ENCODE data around the gene CHRM5. TPM values are rescaled to one million over a fixed set of nuclear protein-coding genes. Genes with fewer than 3 reads are reported as not detected.

Gene CHRM5, protein sequence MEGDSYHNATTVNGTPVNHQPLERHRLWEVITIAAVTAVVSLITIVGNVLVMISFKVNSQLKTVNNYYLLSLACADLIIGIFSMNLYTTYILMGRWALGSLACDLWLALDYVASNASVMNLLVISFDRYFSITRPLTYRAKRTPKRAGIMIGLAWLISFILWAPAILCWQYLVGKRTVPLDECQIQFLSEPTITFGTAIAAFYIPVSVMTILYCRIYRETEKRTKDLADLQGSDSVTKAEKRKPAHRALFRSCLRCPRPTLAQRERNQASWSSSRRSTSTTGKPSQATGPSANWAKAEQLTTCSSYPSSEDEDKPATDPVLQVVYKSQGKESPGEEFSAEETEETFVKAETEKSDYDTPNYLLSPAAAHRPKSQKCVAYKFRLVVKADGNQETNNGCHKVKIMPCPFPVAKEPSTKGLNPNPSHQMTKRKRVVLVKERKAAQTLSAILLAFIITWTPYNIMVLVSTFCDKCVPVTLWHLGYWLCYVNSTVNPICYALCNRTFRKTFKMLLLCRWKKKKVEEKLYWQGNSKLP
- 0.47 TPM for total RNA-seq

DNA sequence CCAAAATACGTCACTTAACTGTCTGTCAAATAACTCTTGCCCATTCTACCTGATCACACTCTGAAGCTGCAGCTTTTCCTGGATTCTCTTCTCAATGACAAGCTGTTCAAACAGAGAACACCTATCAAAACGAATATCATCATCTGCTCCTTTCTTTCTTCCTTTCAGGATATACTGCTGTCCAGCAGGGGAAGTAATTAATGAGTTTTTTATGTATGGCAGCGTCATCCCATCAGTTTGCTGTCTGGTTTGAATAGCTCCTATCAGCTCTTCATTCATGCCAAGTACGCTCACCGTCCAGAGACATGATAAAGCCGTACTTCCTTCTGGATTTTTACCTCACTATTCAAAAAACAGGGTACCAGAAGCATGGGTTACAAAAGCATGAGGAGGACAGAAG lies at the start of gene CHRM5:
Gene CHRM5, plus strand, starts transcription at position 274 of the 400 bp plus-strand sequence. CDS start 94,221 bp downstream, outside the sequence.
- DNase-seq, result no peak

DNA sequence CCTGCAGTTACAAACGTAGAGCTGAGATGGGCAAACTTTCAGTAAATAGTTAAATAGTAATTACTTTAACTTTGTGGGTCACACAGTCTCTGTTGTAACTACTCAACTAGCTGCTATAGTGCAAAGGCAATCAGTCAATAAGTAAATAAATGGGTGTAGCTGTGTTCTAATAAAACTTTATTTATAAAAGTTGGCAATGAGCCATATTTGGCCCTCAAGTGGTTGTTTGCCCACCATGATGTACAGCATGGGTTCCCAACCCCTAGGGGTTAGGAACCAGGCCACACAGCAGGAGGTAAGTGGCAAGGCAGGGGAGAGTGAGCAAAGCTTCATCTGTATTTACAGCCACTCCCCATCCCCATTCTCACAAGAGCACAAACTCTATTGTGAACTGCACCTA lies 44.9 kb upstream of the CHRM5 start:
- DNase-seq, result no peak

DNA sequence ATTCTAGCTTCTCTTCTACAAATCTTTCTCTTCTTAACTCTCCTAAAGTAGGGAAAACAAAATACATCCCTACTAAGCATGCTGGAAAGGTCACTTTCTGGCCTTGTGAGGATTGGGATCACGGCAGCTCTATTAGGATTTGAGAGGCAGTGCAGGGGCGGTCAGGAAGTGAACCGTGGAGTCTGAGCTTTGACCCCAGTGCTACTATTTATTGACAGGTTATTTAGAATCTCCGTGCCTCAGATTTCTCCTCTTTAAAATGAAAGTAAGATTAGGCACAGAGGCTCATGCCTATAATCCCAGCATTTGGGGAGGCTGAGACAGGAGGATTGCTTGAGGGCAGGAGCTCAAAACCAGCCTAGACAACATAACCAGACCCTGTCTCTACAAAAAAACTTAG lies 42.0 kb upstream of the CHRM5 start:
- DNase-seq, result no peak

DNA sequence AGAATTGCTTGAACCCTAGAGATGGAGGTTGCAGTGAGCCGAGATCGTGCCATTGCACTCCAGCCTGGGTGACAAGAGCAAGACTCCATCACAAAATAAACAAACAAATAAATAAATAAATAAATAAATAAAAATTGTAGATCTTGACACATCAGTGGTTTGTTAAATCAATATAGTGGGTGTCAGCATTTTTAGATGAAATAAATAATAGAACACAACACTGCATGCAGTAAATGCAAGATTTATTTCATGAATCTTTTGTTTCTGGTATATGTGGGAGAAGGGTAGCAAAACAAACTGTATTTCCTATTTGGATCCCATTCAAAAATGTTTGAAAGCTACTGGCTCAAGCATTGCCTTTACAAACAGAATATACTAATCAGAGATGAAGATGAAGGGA lies 35.6 kb upstream of the CHRM5 start:
- no peak for DNase-seq

DNA sequence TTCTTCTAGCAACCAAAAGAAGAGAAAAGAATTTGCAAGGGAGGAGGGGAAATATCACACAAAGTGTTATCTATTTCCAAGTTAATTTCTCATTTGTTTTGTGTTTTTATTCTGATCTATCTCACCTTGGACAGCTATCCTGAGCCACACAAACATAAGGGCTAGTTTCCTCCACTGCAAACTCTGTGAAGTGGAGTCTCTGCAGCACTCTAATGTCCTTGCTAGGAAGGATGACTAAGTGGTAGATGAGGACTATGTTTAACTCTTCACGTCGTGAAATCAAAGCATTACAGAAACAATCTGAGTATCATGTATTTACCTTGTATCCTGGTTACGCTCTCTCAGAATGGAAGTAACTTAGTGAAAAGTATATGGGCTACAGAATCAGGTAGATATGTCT lies 33.9 kb upstream of the CHRM5 start:
- no peak for DNase-seq

DNA sequence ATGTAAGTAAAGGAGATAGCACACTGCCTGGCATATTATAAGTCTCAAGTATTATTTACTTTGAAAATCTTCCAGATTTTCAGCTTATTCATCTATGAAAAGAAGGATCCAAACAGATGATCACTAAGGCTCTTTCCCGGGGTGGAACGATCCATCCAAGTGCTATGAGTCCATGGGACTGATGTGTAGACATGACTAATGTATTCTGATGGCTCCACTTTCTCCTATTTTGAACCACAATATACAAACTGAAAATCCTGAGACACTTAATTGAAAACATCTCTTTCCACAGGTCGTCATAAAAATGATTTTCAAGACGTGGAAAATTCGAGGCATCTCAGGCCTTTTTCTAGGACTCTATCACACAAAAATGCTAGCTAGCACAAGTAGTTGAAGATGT lies 33.4 kb upstream of the CHRM5 start:
- no peak for DNase-seq

DNA sequence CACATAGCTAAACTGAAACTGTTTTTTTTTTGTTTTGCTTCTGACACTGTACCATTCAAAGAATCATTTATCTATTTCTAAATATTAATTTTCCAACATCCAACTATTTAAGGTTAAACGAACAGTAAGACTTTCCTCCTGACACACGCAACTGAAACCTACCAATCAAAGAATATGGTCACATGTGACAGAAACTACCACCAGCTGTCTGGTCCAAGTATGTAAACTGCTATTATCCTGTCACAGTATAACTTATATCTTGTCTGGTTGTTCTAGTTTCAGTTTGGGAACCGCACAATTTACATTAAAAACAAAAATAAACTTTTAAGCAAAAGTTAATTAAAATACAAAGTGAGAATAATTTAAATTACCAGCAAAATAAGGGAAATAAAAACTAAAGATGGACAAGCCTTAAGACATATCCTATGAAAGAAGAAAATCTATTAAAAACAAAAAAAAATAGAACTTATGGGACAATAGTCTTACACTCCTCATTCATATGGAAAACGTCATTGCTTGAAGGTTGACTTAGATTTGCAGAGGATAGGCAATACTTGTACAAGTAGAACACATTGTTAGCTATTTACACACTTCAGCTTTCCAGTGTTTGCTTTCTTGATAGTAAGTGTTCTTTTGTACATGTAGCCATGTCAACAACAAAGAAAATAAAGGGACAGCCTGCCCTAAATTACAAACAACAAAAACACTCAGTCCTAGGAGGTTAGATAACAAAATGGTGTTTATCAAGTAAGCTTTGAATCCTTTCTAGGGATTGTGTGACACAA lies 26.8 kb upstream of the CHRM5 start:
- no peak for DNase-seq

DNA sequence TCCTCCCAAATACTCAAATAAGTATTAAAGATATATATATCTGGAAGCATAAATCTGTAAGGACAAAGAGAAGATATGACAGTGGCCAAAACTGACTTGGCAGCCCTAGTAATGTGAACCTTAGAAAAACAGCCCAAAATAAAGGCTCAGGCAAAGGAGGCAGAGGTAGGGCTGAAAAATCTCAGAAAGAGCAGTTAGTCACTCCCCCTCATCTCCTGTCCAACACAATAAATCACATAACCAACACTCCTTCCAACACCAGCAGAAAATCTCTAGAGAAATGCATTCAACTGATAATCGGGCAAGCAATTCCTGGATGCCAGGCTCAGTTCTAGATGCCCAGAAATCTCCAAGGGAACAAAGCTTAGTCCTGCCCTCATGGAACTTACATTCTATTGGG lies 22.1 kb upstream of the CHRM5 start:
- DNase-seq, result no peak

DNA sequence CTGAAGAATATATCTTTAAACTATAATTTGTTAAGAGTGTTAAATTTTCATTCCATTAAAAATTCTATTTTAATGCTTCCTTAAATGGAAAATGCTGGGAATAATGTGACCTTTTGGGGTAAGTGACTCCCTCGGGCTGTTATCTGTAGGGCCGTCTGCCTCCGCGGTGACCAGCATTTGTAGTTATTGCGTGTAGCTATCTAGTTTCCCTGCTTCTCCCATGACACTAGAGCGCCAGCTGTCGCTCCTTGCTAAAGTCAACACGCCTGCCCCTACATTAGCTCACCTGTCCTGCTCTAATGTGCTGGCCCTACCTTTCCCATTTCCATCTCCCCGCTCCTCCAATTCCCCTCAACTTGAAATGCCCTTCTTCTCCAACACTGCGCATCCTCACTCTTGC lies 12.4 kb upstream of the CHRM5 start:
- no peak for DNase-seq

DNA sequence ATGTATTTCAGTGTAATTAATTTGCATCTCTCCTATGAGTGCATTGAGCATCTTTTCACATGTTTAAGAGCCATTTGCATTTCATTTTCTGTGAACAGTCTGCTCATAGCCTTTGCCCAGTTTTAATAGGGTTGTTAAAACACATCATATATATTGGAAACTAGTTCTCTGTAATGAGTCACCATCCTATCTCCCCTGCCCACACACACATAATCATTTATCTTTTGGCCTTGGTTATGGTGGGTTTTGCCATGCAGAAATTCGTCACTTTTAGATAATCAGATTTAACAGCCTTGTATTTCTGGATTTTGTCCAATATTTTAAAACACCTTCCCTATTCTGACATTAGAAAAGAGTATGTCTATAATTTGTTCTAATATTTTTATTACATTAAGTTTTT lies 11.9 kb upstream of the CHRM5 start:
- no peak for DNase-seq

DNA sequence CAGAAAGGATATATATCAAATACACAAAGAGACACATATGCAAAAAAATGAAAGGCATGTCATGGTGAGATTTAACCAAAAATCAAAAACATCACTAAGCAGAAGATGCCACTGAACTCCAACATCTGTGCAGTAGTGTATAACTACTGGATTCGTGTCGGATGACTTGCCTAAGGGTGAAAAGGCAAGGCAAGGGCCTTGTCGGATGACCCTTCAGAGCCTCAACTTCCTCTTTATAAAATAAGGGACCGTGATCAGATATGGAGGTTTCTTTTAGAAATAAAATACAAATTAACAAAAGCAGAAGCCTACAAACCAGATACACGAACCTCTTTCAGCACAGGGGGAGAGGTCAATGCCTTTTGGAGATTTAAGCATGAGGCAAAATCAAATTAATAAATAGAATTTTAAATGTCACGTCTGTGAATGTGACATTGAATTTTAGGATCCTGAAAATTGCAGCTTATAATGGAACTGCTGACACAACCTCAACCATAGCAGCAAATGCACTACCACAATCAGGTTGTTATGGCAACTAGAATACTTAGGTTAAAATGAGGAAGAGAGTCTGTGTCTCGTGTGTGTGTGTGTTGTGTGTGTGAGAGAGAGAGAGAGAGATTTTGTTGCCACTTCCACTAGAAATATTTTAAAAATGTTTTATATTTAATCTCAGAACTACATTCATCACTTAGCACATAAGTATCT lies 8.3 kb upstream of the CHRM5 start:
- no peak for DNase-seq

DNA sequence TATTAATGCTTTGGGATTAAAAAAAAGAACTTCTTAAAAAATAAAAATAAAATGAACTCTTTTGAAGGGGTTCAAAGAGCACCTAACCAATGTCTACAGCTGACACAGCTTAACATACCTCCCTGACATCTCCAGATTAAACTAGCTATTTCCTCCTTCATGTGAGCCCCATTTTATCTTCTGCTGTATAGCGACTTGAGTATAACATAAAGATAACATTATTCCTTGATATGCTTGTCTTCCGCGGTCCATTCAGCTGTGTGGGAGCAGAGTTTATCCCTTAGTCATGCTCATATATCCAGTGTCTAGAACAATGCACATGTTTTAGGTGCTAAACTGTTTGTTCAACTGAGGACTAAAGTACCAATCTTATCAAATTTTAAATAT lies 7.8 kb upstream of the CHRM5 start:
- DNase-seq, result no peak

DNA sequence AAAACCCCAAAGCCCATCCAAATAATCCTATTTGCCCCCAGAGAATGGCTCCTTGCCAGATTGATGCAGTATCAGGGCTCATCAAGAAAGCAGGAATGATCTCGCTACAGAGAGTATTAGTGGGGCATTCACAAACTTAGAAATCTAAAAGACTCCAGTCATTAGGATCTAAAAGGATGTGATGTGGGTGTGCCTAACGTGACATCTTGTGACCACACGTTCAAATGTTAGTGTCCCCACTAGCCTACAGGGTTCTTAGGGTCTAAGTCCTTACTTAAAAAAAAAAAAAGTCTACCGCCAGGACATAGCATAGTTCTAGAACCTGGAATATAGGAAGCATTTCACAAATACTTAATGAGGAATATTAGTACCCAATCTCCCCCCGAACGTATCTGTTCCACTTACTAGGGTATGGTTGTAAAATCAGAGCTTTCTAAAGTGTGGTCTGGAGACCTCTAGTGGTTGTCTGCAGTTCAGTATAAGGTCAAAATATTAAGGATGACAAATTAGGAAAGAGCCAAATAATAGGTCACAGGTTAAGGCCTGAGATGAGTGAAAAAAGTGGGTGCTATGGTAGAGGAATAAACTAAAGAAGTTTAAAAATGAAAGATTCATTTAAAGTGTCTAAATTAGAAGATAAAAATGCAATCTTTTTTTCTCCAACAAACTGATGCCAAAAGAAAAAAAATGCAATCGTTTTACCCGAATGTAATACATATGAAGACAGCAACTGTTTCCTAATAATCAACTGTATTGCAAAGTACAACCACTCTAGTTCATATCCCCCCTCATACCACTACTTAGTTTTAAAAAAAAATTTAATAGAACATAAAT lies 4.2 kb upstream of the CHRM5 start:
- DNase-seq, result no peak

DNA sequence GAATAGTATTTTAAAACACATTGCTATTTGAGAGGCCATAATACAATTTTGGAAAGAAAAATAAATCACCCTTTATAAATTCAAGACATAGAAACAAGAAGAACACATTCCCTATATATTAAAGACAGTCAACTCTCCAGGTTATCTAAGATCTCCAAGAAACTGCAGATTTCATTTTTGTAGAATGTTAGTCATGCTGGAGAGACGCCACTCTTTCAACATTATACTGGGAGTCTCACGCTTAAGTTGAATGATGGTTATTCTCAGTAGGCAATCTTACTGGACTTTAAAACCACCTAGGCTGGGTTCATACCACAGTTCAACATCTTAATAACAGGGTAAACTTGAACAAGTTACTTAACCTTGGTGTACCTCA lies 3.6 kb upstream of the CHRM5 start:
- DNase-seq, result no peak

DNA sequence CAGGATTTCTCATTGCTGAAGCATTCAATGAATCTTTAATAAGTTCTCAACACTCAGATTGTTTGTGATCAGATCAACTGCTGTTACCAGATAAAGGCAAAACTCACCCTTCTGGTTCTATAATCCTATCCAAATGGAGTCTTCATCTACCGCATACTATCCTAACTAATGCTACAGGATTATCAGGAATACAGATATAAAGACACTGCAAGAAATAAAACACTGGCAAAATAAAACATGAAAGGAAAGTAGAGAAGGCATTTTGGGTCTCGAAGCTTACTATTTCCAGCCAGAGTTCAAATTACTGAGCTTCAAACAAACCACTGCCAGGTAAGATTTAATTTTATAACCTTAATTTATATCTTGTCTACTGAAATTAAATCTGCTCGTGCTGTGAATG lies 524 bp downstream of the CHRM5 start:
- no peak for DNase-seq

DNA sequence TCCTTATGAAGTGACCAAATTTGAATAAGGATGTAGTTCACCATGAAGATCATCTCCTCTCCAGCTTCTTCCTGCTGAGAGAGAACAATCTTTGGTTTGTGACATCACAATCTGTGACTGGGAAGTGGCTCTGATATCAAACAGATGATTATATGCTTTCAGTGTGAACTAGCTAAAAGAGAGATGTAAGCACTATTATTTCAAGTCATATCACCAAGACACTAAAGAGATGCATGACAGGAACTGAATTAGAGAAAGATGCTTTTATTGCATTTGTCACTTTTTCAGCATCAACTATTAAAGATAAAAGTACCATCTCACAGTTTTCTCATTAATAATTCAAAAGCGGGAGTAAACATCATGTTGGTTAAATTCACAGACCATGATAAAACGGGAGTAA lies 3.5 kb downstream of the CHRM5 start:
- no peak for DNase-seq

DNA sequence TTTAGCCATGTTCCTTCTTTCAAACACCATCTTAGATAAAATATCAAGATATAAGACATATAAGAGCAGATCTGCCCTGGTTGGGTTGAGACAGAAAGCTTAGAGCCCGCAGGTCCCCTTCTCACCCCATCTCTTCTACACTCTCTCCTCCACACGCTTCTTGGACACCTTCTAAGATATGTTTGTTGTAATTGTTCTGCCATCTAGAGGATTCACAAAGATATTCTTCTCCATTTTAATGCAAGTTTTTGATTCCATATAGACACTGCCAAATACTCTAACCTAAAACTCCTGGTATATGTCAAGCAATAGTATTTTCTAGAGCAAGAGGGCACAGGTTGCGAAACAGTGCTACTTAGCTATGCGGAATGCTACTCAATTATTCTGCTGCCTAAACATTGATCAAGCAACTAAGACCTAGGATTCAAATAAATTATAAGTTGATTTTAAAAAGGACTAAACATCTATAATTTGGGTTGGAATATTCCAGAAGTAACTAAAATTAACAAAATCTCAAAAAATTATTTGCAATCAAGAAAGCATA lies 6.8 kb downstream of the CHRM5 start:
- no peak for DNase-seq

DNA sequence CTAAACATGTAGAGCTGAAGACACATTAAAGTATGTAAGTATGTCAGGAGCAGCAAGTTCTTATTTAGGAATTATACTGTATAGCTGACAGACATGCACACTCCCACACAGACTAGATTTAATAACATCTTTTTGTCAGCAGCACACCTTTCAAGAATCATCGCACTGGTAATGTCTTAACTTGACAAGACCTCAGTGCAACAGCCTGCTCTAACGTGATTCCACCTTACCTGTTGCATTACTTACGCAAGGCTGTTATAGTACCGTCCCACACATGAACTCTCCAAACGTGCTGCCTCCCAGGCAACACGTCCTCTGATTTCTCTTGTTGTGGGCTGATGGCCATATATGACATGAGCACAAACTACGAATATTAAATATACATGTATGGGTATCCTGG lies 11.9 kb downstream of the CHRM5 start:
- DNase-seq, result no peak

DNA sequence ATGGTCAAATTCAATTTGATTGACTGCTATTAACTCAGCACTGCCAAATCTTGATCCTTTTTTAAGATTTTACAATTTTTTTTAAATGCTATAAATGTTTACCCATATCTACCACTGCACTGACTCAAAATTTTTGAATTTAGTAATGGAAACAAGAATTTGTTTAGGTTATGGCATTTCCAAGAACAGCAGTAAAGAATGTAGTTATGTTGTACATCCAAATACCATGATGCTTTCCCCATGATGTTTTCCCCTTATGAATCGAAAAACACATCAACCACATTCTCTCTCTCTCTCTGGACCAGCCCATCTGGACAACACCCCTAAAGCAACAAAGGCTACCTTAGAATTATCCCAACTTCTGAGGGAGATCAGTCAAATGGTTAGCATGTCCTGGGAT lies 14.2 kb downstream of the CHRM5 start:
- no peak for DNase-seq

DNA sequence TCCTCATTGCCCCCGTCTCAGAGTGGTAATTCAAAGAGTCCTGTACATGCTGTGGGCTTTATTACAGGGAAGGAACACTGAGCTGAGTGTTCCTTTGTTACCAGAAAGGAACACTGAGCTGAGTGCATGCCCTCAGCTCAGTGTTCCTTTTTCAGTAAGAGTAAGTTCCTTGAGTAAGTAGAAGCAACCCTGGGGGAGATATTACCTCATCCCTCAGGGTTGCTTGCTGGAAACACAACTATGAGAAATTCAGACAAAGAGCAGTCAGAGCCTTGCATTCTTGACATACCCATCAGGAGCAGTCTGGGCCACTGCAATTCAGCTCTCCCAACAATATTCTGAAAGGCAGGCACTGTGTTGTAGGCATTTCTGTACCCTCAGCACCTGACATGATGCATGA lies 17.0 kb downstream of the CHRM5 start:
- DNase-seq, result no peak

DNA sequence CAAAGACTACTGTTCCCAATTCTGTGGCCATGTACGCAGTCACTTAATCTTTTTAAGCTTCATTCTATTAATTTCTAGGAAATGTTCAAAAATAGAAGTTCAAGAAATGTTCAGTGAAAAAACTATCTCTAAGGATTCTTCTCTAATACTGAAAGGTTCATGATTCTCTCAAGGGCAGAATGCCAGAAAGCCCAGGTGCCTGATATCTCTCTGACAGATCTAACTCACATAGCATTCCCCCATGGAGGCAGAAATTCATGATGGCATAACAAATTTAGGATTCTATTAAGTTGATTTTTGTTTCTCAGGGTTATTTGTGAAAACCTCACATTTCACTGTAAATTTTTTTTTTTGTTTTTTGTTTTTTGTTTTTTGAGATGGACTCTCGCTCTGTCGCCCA lies 17.5 kb downstream of the CHRM5 start:
- DNase-seq, result no peak

DNA sequence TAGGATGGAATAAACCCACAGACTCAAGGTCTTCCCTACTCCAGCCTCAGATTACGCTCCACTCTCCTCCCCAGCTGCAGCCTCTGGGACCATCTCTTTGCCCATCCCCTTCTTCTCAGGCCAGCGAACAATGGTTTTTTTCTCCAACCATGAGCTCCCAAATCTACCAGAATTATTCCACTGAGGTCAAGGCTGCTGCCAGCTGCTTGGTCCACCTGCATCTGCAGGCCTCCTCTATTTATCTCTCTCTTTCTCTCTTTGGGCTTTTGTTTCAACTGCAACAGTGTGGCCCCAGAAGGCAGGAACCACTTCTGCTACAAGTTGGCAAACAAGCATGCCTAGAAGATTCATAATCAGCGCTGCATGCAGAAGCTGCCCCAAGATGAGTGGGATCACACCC lies 19.1 kb downstream of the CHRM5 start:
- no peak for DNase-seq
